GM23338 (cell line): ENCODE data around the gene ATL3. TPM values are rescaled to one million over a fixed set of nuclear protein-coding genes. Genes with fewer than 3 reads are reported as not detected.

Source experiments
- ATAC-seq: fragments of 200-7000 bp; cut with Tn5 transposase; 3 replicates; pipeline ENCODE4 v1.9.1; 2020
- DNase-seq: peaks from one replicate; pipeline ENCODE4 v3.0.0-alpha.2; 2015; ENCODE audit warnings: low spot score
- H2AFZ ChIP-seq: fragments of 200-600 bp; sonication (generic); 2 replicates; pipeline ENCODE4 v1.8.0; 2016; ENCODE audit warnings: antibody characterized with exemption, mild to moderate bottlenecking, moderate library complexity
- H3F3A ChIP-seq: fragments of 200-600 bp; sonication (generic); replicated peaks from 2 replicates; pipeline ENCODE4 v1.8.0; 2017; ENCODE audit warnings: antibody characterized with exemption, mixed run types, low read depth
- H3K27ac ChIP-seq: fragments of 200-600 bp; sonication (generic); 2 replicates; pipeline ENCODE4 v1.6.1; 2016; ENCODE audit warnings: low read depth
- H3K27me3 ChIP-seq: fragments of 200-600 bp; sonication (generic); 2 replicates; pipeline ENCODE4 v1.8.0; 2016; ENCODE audit warnings: mild to moderate bottlenecking, mixed run types, moderate library complexity; ENCODE audit not compliant: insufficient read depth
- H3K36me3 ChIP-seq: fragments of 200-600 bp; sonication (generic); 2 replicates; pipeline ENCODE4 v1.8.0; 2016; ENCODE audit warnings: mild to moderate bottlenecking; ENCODE audit not compliant: insufficient read depth
- H3K4me1 ChIP-seq: fragments of 200-600 bp; sonication (generic); 2 replicates; pipeline ENCODE4 v1.8.0; 2016; ENCODE audit warnings: mild to moderate bottlenecking, moderate library complexity; ENCODE audit not compliant: insufficient read depth
- H3K4me2 ChIP-seq: fragments of 200-600 bp; sonication (generic); 2 replicates; pipeline ENCODE4 v1.7.1; 2017; ENCODE audit warnings: mixed run types
- H3K4me3 ChIP-seq: fragments of 200-600 bp; sonication (generic); 2 replicates; pipeline ENCODE4 v1.6.1; 2016; ENCODE audit warnings: mixed run types
- H3K79me2 ChIP-seq: fragments of 200-600 bp; sonication (generic); replicated peaks from 2 replicates; pipeline ENCODE4 v1.8.0; 2017; ENCODE audit warnings: mild to moderate bottlenecking; ENCODE audit not compliant: insufficient read depth
- H3K9me2 ChIP-seq: fragments of 200-600 bp; sonication (generic); 2 replicates; pipeline ENCODE4 v1.8.0; 2017; ENCODE audit not compliant: insufficient read depth
- H4K20me1 ChIP-seq: fragments of 200-600 bp; sonication (generic); replicated peaks from 2 replicates; pipeline ENCODE4 v1.8.0; 2017; ENCODE audit warnings: mild to moderate bottlenecking; ENCODE audit not compliant: insufficient read depth
- H3K27ac Mint-ChIP-seq: 2 replicates; pipeline ENCODE4 v1.8.0; 2020; ENCODE audit warnings: inconsistent platforms, mild to moderate bottlenecking, moderate library complexity, mixed read lengths
- H3K27me3 Mint-ChIP-seq: 3 replicates; pipeline ENCODE4 v1.8.0; 2022; ENCODE audit warnings: low read depth, mild to moderate bottlenecking, moderate library complexity, mixed read lengths, inconsistent platforms; ENCODE audit not compliant: insufficient read depth, poor library complexity
- H3K36me3 Mint-ChIP-seq: 3 replicates; pipeline ENCODE4 v1.8.0; 2021; ENCODE audit warnings: low read depth, mild to moderate bottlenecking, inconsistent platforms, moderate library complexity, mixed read lengths
- H3K4me1 Mint-ChIP-seq: 3 replicates; pipeline ENCODE4 v1.8.0; 2020; ENCODE audit warnings: mild to moderate bottlenecking, inconsistent platforms, mixed read lengths
- H3K4me3 Mint-ChIP-seq: 3 replicates; pipeline ENCODE4 v1.8.0; 2021; ENCODE audit warnings: moderate library complexity, mild to moderate bottlenecking, inconsistent platforms, mixed read lengths
- H3K9me3 Mint-ChIP-seq: 3 replicates; pipeline ENCODE4 v1.8.0; 2020; ENCODE audit warnings: moderate library complexity, mild to moderate bottlenecking, inconsistent platforms, mixed read lengths
- CREB1 ChIP-seq: fragments of 250-450 bp; sonication (Bioruptor Pico); IDR thresholded peaks from 2 replicates; pipeline ENCODE4 v1.5.0; 2020; ENCODE audit warnings: low read depth, mild to moderate bottlenecking, moderate library complexity
- EZH2 ChIP-seq: fragments of 200-600 bp; sonication (generic); IDR thresholded peaks from one replicate; pipeline ENCODE4 v1.8.0; 2017; ENCODE audit warnings: antibody characterized with exemption, mild to moderate bottlenecking, low read depth; ENCODE audit not compliant: unreplicated experiment
- EZH2phosphoT487 ChIP-seq: fragments of 200-600 bp; sonication (generic); IDR thresholded peaks from one replicate; pipeline ENCODE4 v1.8.1; 2018; ENCODE audit warnings: antibody characterized with exemption; ENCODE audit not compliant: unreplicated experiment
- POLR2AphosphoS5 ChIP-seq: IDR thresholded peaks from 2 replicates; pipeline ENCODE4 v1.6.1; 2016; ENCODE audit warnings: antibody characterized with exemption, low read depth
- STAT1 ChIP-seq: IDR thresholded peaks from one replicate; pipeline ENCODE4 v1.6.1; 2016; ENCODE audit warnings: antibody characterized with exemption; ENCODE audit not compliant: unreplicated experiment
- ZNF331 ChIP-seq: fragments of 250-450 bp; sonication (Bioruptor Pico); IDR thresholded peaks from 2 replicates; pipeline ENCODE4 v1.5.0; 2020; ENCODE audit warnings: low read depth, mild to moderate bottlenecking, moderate library complexity
- polyA plus RNA-seq: library from polyadenylated mRNA; unstranded; fragments of >200 nt; fragmentation: Nextera tagmentation; extraction: Ambion mirVana; gene quantifications from 2 replicates; pipeline ENCODE4 v1.2.1, GENCODE V29; 2016
- total RNA-seq: library from RNA; depleted of rRNA; stranded (reverse); fragments of >200 nt; shearing (Covaris generic); gene quantifications from 2 replicates; pipeline ENCODE4 v1.2.3, GENCODE V29; 2014
- TF ChIP-seq, protein P1 (sequence below): fragments of 250-450 bp; sonication (Bioruptor Pico); IDR thresholded peaks from 2 replicates; pipeline ENCODE4 v1.5.0; 2020; ENCODE audit warnings: mild to moderate bottlenecking, moderate library complexity
- TF ChIP-seq, protein P2 (sequence below), 2 experiments: fragments of 200-600 bp in 1 of 2; sonication (generic) in 1 of 2; conservative IDR thresholded peaks; 2 replicates each; pipeline versions ENCODE4 v1.5.1 to v1.6.1; 2016 to 2017; ENCODE audit warnings: antibody characterized with exemption in 2 of 2, low read depth in 2 of 2, mild to moderate bottlenecking in 2 of 2, moderate library complexity in 1 of 2
- TF ChIP-seq, protein P3 (sequence below): IDR thresholded peaks from 2 replicates; pipeline ENCODE4 v1.6.1; 2016; ENCODE audit warnings: antibody characterized with exemption
- TF ChIP-seq, protein P4 (sequence below): IDR thresholded peaks from one replicate; pipeline ENCODE4 v1.6.1; 2018; ENCODE audit warnings: antibody characterized with exemption; ENCODE audit not compliant: unreplicated experiment

Gene ATL3
- total and polyA plus RNA-seq, 2 experiments from 2014 or later: 6.8 to 20.4 TPM

DNA sequence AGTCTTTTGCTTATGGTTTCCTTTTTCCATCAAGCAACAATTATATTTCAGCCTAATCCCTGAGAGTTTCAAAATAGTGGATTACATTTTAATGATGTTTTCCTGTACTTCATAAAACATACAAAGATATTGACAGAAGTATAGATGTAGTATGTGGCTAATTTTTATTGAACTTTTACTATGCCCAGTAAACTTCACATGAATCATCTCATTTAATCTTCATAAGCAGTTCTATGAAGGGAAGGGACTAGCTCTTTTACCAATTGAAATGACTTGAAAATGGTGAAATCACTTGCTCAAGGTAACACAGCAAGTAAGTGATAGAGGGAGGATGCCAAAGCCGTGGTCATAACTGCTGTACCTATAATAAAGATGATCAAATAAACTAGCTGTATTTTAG lies 37.6 kb upstream of the ATL3 start (continued):
- TF ChIP-seq, protein P1, sequence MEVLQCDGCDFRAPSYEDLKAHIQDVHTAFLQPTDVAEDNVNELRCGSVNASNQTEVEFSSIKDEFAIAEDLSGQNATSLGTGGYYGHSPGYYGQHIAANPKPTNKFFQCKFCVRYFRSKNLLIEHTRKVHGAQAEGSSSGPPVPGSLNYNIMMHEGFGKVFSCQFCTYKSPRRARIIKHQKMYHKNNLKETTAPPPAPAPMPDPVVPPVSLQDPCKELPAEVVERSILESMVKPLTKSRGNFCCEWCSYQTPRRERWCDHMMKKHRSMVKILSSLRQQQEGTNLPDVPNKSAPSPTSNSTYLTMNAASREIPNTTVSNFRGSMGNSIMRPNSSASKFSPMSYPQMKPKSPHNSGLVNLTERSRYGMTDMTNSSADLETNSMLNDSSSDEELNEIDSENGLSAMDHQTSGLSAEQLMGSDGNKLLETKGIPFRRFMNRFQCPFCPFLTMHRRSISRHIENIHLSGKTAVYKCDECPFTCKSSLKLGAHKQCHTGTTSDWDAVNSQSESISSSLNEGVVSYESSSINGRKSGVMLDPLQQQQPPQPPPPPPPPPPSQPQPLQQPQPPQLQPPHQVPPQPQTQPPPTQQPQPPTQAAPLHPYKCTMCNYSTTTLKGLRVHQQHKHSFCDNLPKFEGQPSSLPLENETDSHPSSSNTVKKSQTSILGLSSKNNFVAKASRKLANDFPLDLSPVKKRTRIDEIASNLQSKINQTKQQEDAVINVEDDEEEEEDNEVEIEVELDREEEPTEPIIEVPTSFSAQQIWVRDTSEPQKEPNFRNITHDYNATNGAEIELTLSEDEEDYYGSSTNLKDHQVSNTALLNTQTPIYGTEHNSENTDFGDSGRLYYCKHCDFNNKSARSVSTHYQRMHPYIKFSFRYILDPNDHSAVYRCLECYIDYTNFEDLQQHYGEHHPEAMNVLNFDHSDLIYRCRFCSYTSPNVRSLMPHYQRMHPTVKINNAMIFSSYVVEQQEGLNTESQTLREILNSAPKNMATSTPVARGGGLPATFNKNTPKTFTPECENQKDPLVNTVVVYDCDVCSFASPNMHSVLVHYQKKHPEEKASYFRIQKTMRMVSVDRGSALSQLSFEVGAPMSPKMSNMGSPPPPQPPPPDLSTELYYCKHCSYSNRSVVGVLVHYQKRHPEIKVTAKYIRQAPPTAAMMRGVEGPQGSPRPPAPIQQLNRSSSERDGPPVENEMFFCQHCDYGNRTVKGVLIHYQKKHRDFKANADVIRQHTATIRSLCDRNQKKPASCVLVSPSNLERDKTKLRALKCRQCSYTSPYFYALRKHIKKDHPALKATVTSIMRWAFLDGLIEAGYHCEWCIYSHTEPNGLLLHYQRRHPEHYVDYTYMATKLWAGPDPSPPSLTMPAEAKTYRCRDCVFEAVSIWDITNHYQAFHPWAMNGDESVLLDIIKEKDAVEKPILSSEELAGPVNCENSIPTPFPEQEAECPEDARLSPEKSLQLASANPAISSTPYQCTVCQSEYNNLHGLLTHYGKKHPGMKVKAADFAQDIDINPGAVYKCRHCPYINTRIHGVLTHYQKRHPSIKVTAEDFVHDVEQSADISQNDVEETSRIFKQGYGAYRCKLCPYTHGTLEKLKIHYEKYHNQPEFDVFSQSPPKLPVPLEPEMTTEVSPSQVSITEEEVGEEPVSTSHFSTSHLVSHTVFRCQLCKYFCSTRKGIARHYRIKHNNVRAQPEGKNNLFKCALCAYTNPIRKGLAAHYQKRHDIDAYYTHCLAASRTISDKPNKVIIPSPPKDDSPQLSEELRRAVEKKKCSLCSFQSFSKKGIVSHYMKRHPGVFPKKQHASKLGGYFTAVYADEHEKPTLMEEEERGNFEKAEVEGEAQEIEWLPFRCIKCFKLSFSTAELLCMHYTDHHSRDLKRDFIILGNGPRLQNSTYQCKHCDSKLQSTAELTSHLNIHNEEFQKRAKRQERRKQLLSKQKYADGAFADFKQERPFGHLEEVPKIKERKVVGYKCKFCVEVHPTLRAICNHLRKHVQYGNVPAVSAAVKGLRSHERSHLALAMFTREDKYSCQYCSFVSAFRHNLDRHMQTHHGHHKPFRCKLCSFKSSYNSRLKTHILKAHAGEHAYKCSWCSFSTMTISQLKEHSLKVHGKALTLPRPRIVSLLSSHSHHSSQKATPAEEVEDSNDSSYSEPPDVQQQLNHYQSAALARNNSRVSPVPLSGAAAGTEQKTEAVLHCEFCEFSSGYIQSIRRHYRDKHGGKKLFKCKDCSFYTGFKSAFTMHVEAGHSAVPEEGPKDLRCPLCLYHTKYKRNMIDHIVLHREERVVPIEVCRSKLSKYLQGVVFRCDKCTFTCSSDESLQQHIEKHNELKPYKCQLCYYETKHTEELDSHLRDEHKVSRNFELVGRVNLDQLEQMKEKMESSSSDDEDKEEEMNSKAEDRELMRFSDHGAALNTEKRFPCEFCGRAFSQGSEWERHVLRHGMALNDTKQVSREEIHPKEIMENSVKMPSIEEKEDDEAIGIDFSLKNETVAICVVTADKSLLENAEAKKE (CRISPR knock-in tag): no peak
- TF ChIP-seq, protein P2, sequence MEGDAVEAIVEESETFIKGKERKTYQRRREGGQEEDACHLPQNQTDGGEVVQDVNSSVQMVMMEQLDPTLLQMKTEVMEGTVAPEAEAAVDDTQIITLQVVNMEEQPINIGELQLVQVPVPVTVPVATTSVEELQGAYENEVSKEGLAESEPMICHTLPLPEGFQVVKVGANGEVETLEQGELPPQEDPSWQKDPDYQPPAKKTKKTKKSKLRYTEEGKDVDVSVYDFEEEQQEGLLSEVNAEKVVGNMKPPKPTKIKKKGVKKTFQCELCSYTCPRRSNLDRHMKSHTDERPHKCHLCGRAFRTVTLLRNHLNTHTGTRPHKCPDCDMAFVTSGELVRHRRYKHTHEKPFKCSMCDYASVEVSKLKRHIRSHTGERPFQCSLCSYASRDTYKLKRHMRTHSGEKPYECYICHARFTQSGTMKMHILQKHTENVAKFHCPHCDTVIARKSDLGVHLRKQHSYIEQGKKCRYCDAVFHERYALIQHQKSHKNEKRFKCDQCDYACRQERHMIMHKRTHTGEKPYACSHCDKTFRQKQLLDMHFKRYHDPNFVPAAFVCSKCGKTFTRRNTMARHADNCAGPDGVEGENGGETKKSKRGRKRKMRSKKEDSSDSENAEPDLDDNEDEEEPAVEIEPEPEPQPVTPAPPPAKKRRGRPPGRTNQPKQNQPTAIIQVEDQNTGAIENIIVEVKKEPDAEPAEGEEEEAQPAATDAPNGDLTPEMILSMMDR (conservative IDR thresholded peaks at IDR 0.05; ENCODE audit: low read depth in 2 of 2): no peak
- TF ChIP-seq POLR2AphosphoS5: no peak
- no peak for TF ChIP-seq CREB1 (CRISPR knock-in tag)
- no peak for TF ChIP-seq STAT1
- no peak for TF ChIP-seq EZH2
- TF ChIP-seq ZNF331 (CRISPR knock-in tag): no peak

DNA sequence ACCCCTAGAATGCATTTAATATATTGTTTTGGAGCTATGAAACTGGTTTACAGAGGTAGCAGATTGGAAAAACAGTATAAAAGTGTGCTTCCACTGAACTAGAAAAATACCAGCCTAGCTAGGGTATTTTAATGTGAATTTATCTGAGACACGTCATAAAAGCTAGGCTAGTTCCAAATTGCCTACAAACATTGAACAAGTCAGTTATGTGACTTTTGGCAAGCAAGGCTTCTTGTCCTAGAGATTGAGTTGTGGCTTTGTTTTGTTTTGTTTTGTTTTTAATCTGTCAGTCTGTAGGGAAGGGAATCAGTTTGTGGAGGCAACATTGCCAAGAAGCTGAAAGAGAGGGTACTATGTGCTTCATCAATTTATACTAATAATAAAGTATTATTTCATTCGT lies 34.4 kb upstream of the ATL3 start:
- Histone ChIP-seq H3K4me3 (no peak overlapping the region), H4K20me1 (peaks cover 36% of the 10 kb centered on the region), H3F3A (no peaks in the 10 kb centered on the region), H3K27ac (no peak overlapping the region), H3K27me3 (no peaks in the 10 kb centered on the region), H3K9me2 (no peaks in the 10 kb centered on the region), H3K4me2 (no peak overlapping the region), H2AFZ (no peak overlapping the region), H3K36me3 (no peaks in the 10 kb centered on the region), H3K79me2 (peaks cover 100% of the 10 kb centered on the region), H3K4me1 (no peaks in the 10 kb centered on the region)
- H3K4me3 Mint-ChIP-seq: no peak overlapping the region
- no peaks in the 10 kb centered on the region for H3K27me3 Mint-ChIP-seq
- DNase-seq (no peak), ATAC-seq (no peak)
- H3K36me3 Mint-ChIP-seq: peaks cover 12% of the 10 kb centered on the region; the same call in 2 of the 3 replicates
- peaks cover 12% of the 10 kb centered on the region; the same call in 2 of the 3 replicates for H3K4me1 Mint-ChIP-seq
- H3K27ac Mint-ChIP-seq: no peak overlapping the region
- no peaks in the 10 kb centered on the region; the same call in 2 of the 3 replicates for H3K9me3 Mint-ChIP-seq
- TF ChIP-seq CREB1 (CRISPR knock-in tag) (no peak), EZH2phosphoT487 (no peak), EZH2 (no peak)
- TF ChIP-seq, protein P3, sequence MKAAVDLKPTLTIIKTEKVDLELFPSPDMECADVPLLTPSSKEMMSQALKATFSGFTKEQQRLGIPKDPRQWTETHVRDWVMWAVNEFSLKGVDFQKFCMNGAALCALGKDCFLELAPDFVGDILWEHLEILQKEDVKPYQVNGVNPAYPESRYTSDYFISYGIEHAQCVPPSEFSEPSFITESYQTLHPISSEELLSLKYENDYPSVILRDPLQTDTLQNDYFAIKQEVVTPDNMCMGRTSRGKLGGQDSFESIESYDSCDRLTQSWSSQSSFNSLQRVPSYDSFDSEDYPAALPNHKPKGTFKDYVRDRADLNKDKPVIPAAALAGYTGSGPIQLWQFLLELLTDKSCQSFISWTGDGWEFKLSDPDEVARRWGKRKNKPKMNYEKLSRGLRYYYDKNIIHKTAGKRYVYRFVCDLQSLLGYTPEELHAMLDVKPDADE: no peak
- TF ChIP-seq, protein P2 (conservative IDR thresholded peaks at IDR 0.05; ENCODE audit: low read depth in 2 of 2): no peak
- TF ChIP-seq, protein P4, sequence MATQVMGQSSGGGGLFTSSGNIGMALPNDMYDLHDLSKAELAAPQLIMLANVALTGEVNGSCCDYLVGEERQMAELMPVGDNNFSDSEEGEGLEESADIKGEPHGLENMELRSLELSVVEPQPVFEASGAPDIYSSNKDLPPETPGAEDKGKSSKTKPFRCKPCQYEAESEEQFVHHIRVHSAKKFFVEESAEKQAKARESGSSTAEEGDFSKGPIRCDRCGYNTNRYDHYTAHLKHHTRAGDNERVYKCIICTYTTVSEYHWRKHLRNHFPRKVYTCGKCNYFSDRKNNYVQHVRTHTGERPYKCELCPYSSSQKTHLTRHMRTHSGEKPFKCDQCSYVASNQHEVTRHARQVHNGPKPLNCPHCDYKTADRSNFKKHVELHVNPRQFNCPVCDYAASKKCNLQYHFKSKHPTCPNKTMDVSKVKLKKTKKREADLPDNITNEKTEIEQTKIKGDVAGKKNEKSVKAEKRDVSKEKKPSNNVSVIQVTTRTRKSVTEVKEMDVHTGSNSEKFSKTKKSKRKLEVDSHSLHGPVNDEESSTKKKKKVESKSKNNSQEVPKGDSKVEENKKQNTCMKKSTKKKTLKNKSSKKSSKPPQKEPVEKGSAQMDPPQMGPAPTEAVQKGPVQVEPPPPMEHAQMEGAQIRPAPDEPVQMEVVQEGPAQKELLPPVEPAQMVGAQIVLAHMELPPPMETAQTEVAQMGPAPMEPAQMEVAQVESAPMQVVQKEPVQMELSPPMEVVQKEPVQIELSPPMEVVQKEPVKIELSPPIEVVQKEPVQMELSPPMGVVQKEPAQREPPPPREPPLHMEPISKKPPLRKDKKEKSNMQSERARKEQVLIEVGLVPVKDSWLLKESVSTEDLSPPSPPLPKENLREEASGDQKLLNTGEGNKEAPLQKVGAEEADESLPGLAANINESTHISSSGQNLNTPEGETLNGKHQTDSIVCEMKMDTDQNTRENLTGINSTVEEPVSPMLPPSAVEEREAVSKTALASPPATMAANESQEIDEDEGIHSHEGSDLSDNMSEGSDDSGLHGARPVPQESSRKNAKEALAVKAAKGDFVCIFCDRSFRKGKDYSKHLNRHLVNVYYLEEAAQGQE: no peak
